Endothelial cell of umbilical vein (primary cell): ENCODE results near the gene OR10H3. TPM values are rescaled to one million over a fixed set of nuclear protein-coding genes. Genes with fewer than 3 reads are reported as not detected.

Source experiments
- BruUV-seq: library from RNA; stranded (reverse); fragments of 400-500 nt; replicated peaks from 2 replicates; lab custom pipeline; 2021; lab: Mats Ljungman, UMichigan
- CTCF ChIA-PET: fragments of 300-600, 350-600 bp; sonication (Branson Sonifier 250); formaldehyde crosslinking; loops from one replicate; lab custom pipeline; 2021; ENCODE audit warnings: antibody characterized with exemption, inconsistent platforms; lab: Charles Lee
- POLR2A ChIA-PET: fragments of 300-600, 350-600 bp; sonication (Branson Sonifier 250); formaldehyde crosslinking; loops from one replicate; lab custom pipeline; 2021; ENCODE audit warnings: antibody characterized with exemption, inconsistent platforms; lab: Charles Lee
- DNase-seq: peaks from one replicate; pipeline ENCODE4 v3.0.0-alpha.2; 2011; ENCODE audit warnings: low read depth, low spot score
- FAIRE-seq: peaks from 2 replicates; lab custom pipeline; 2011; peaks lifted over from hg19 to GRCh38; lab: Jason Lieb, UNC
- H2AFZ ChIP-seq: 2 replicates; pipeline ENCODE4 v1.6.0; 2012; ENCODE audit warnings: low read depth, low read length, control low read depth, inconsistent platforms
- H3K27ac ChIP-seq: 2 replicates; pipeline ENCODE4 v1.5.1; 2011; ENCODE audit warnings: low read depth, mild to moderate bottlenecking, control low read depth, low read length, moderate library complexity; ENCODE audit not compliant: insufficient read depth
- H3K27me3 ChIP-seq, 2 experiments: 2 replicates each; pipeline versions ENCODE4 v1.6.0 to v1.6.1; 2011; ENCODE audit warnings: low read length in 2 of 2, mixed read lengths in 1 of 2; ENCODE audit not compliant: control insufficient read depth in 2 of 2, insufficient read depth in 2 of 2
- H3K36me3 ChIP-seq, 2 experiments: 2 replicates in 1 of 2; 3 replicates in 1 of 2; pipeline ENCODE4 v1.5.1; 2011; ENCODE audit warnings: low read length in 2 of 2, mild to moderate bottlenecking in 1 of 2, moderate library complexity in 1 of 2; ENCODE audit not compliant: control insufficient read depth in 2 of 2, insufficient read depth in 2 of 2; ENCODE audit errors: extremely low read depth in 1 of 2
- H3K4me1 ChIP-seq: 3 replicates; pipeline ENCODE4 v1.5.1; 2011; ENCODE audit warnings: mild to moderate bottlenecking, low read length; ENCODE audit not compliant: control insufficient read depth, insufficient read depth; ENCODE audit errors: extremely low read depth
- H3K4me2 ChIP-seq: 2 replicates; pipeline ENCODE4 v1.6.1; 2011; ENCODE audit warnings: low read length, control low read depth, mixed read lengths; ENCODE audit not compliant: insufficient read depth
- H3K4me3 ChIP-seq, 3 experiments: fragments of 200-600 bp in 1 of 3; sonication (generic), shearing (Covaris generic) in 1 of 3; replicated peaks in 1 of 3; 2 replicates each; pipeline ENCODE4 v1.5.1; 2011 to 2016; ENCODE audit warnings: control low read depth in 3 of 3, low read length in 3 of 3, mild to moderate bottlenecking in 2 of 3, inconsistent platforms in 1 of 3, low read depth in 1 of 3, moderate library complexity in 1 of 3; ENCODE audit not compliant: insufficient read depth in 1 of 3
- H3K79me2 ChIP-seq: 2 replicates; pipeline ENCODE4 v1.6.0; 2012; ENCODE audit warnings: low read length, inconsistent platforms; ENCODE audit not compliant: control insufficient read depth, insufficient read depth
- H3K9ac ChIP-seq: replicated peaks from 2 replicates; pipeline ENCODE3; 2011; ENCODE audit warnings: low read length, control low read depth; ENCODE audit not compliant: insufficient read depth; ENCODE audit errors: extremely low read depth
- H3K9me1 ChIP-seq: replicated peaks from 3 replicates; pipeline ENCODE4 v1.6.0; 2011; ENCODE audit warnings: mild to moderate bottlenecking, low read length; ENCODE audit not compliant: control insufficient read depth, insufficient read depth; ENCODE audit errors: extremely low read depth
- H3K9me3 ChIP-seq: replicated peaks from 2 replicates; pipeline ENCODE4 v1.5.1; 2012; ENCODE audit warnings: low read length, inconsistent platforms; ENCODE audit not compliant: control insufficient read depth, insufficient read depth
- H4K20me1 ChIP-seq: replicated peaks from 2 replicates; pipeline ENCODE3; 2011; ENCODE audit warnings: mild to moderate bottlenecking, low read length; ENCODE audit not compliant: control insufficient read depth, insufficient read depth; ENCODE audit errors: extremely low read depth
- EZH2 ChIP-seq: IDR thresholded peaks from 2 replicates; pipeline ENCODE4 v1.6.1; 2012; ENCODE audit warnings: borderline replicate concordance, low read depth, mild to moderate bottlenecking, moderate library complexity, low read length, inconsistent platforms; ENCODE audit not compliant: severe bottlenecking
- FOS ChIP-seq: IDR thresholded peaks from 2 replicates; pipeline ENCODE4 v1.6.1; 2011; ENCODE audit warnings: mild to moderate bottlenecking, low read length, moderate library complexity, borderline replicate concordance; ENCODE audit not compliant: insufficient read depth
- GATA2 ChIP-seq: IDR thresholded peaks from 2 replicates; pipeline ENCODE4 v1.7.0; 2011; ENCODE audit warnings: low read depth, mild to moderate bottlenecking, moderate library complexity, mixed read lengths, low read length; ENCODE audit not compliant: insufficient read length, insufficient read depth
- JUN ChIP-seq: IDR thresholded peaks from 2 replicates; pipeline ENCODE4 v1.6.1; 2011; ENCODE audit warnings: borderline replicate concordance, low read depth; ENCODE audit not compliant: insufficient read length, insufficient read depth
- MYC ChIP-seq: IDR thresholded peaks from one replicate; pipeline ENCODE4 v1.6.1; 2011; ENCODE audit warnings: mild to moderate bottlenecking, low read depth, low read length
- POLR2A ChIP-seq: IDR thresholded peaks from 2 replicates; pipeline ENCODE4 v1.6.1; 2012; ENCODE audit warnings: low read depth, mild to moderate bottlenecking, control low read depth, low read length
- POLR2AphosphoS5 ChIP-seq: IDR thresholded peaks from 2 replicates; pipeline ENCODE4 v1.6.1; 2012; ENCODE audit warnings: low read depth, mild to moderate bottlenecking, control low read depth, low read length, moderate library complexity; ENCODE audit not compliant: insufficient read depth
- dilution Hi-C: fragments of 300-500 bp; cut with MboI; formaldehyde crosslinking; loops from one replicate; pipeline ENCODE4 v1.15.0; 2019; ENCODE audit warnings: low sequenced_read_pairs; ENCODE audit not compliant: extremely low pct_ligation_motif_present
- intact Hi-C: fragments of 100-400 bp; cut with micrococcal nuclease; formaldehyde crosslinking; loops from one replicate; pipeline ENCODE4 v1.10.0; 2022
- polyA plus RNA-seq, 4 experiments: library from polyadenylated mRNA; depleted of rRNA in 3 of 4; stranded (reverse) in 3 of 4; unstranded in 1 of 4; fragments of >200 nt; gene quantifications; 2 replicates each; pipeline versions ENCODE4 v1.2.1 to v1.2.3, GENCODE V29; 2011 to 2012; ENCODE audit warnings: missing spikeins in 1 of 4
- total RNA-seq: library from RNA; stranded (reverse); gene quantifications from 2 replicates; pipeline ENCODE4 v1.2.3, GENCODE V29; 2021
- TF ChIP-seq, protein P1 (sequence below): IDR thresholded peaks from 2 replicates; pipeline ENCODE4 v1.6.1; 2011; ENCODE audit not compliant: insufficient read depth, insufficient read length

Gene OR10H3
- total and polyA plus RNA-seq, 2 donors (not counting 3 experiments of a cell fraction or from before 2014, with no cell fraction given) = not detected

DNA sequence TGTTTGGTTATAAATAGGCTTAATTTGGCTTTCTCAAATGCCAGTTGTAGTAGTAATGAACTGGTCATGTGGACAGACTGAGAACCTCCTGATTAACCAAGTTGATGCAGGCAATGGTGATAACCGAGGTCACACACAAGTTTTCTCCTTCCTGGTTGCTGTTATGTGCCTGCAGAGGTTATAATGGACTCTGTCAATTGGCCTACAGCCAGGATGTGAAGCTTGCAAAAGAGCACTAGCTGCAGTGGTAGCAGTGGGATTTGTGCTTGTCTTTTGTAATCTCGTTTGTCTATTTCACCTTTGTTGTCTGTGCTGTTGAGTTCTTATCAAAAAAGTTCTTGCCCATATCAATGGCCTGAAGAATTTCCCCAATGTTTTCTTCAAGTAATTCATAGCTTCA, 20.6 kb downstream of the OR10H3 start:
- no peak overlapping the region for H2AFZ ChIP-seq
- FAIRE-seq = no peak
- intact Hi-C loops (no loop called here), dilution Hi-C loops (no loop called here)
- no peak overlapping the region for H3K4me2 ChIP-seq
- H3K9me3 ChIP-seq = no peaks in the 10 kb centered on the region
- no peak overlapping the region for H3K27ac ChIP-seq
- no peaks in the 10 kb centered on the region for H4K20me1 ChIP-seq
- DNase-seq = no peak
- no peaks in the 10 kb centered on the region for H3K27me3 ChIP-seq
- no peaks in the 10 kb centered on the region for H3K36me3 ChIP-seq
- no peaks in the 10 kb centered on the region for H3K9me1 ChIP-seq
- no peak overlapping the region for H3K9ac ChIP-seq
- POLR2A ChIA-PET = no interaction called here
- no peaks in the 10 kb centered on the region for H3K79me2 ChIP-seq
- H3K4me3 ChIP-seq = no peak overlapping the region
- CTCF ChIA-PET = no interaction called here
- BruUV-seq = no TSS peak
- TF ChIP-seq JUN (no peak), MYC (no peak), POLR2AphosphoS5 (no peak), GATA2 (no peak), EZH2 (no peak), POLR2A (no peak), FOS (no peak)
- TF ChIP-seq, protein P1, sequence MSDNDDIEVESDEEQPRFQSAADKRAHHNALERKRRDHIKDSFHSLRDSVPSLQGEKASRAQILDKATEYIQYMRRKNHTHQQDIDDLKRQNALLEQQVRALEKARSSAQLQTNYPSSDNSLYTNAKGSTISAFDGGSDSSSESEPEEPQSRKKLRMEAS = no peak
- H3K4me1 ChIP-seq = no peaks in the 10 kb centered on the region

GRCh38 chr19:15759962-15760565, 22.3 kb downstream of the OR10H3 start:
- dilution Hi-C loops = no loop called here
- Histone ChIP-seq H3K27me3 (no peaks in the 10 kb centered on the region), H2AFZ (no peak overlapping the region), H3K4me3 (no peak overlapping the region), H3K4me2 (no peak overlapping the region), H3K36me3 (no peaks in the 10 kb centered on the region), H3K9me1 (no peaks in the 10 kb centered on the region), H3K79me2 (no peaks in the 10 kb centered on the region), H3K4me1 (no peaks in the 10 kb centered on the region), H3K9ac (no peak overlapping the region), H4K20me1 (no peaks in the 10 kb centered on the region), H3K9me3 (no peaks in the 10 kb centered on the region), H3K27ac (no peak overlapping the region)
- no peak for DNase-seq
- CTCF ChIA-PET = no interaction called here
- intact Hi-C loops = no loop called here
- POLR2A ChIA-PET = no interaction called here
- no peak for FAIRE-seq
- TF ChIP-seq GATA2 = no peak
- TF ChIP-seq, protein P1 = no peak
- TF ChIP-seq MYC = no peak
- no peak for TF ChIP-seq POLR2A
- no TSS peak for BruUV-seq
